ENCODE measurements around the gene KCNJ6. TPM values are rescaled to one million over a fixed set of nuclear protein-coding genes. Genes with fewer than 3 reads are reported as not detected.
A peak's percentile ranks its signal among the peaks of the same experiment; 100 is the strongest.

The KCNJ6 gene
- total RNA-seq, 1 donor from 2014 or later, result 10.5 TPM

GRCh38 chr21:37870221-37870620 is 46.0 kb downstream of the KCNJ6 start:
- no peak for TF ChIP-seq CTCF (IDR thresholded peaks at IDR 0.05)
- no peak for DNase-seq (ENCODE audit: extremely low spot score, unreplicated experiment)
- H3K27ac Mint-ChIP-seq (ENCODE audit: unreplicated experiment), result no peak overlapping the region
- peaks cover 5% of the 10 kb centered on the region for H3K36me3 Mint-ChIP-seq (ENCODE audit: unreplicated experiment)
- no peaks in the 10 kb centered on the region for H3K27me3 Mint-ChIP-seq (ENCODE audit: unreplicated experiment)
- H3K9me3 Mint-ChIP-seq (ENCODE audit: unreplicated experiment), result no peaks in the 10 kb centered on the region
- H3K4me3 Mint-ChIP-seq (ENCODE audit: unreplicated experiment), result no peak overlapping the region
- peaks cover 17% of the 10 kb centered on the region for H3K4me1 Mint-ChIP-seq (ENCODE audit: unreplicated experiment)

DNA sequence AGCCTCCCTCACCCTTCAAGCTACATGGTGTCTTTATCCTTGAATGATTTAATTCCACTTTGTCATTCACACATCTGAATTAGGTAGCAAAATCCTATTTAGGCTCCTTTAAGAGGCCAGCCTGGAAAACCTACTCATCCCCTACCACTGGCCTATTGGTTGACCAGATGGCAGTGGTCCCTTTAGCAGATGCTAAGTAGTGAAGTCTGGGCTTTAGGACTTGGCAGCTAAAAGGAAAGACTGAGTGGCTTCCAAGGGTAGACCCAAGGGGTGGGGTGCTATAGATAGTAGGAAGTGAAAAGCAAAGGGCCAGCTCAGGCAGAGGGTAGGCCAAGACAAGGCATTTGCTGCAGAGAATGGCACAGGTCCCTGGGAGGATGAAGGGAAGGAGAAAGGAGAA is 46.6 kb downstream of the KCNJ6 start:
- Mint-ChIP-seq H3K27me3 (ENCODE audit: unreplicated experiment) (no peaks in the 10 kb centered on the region), H3K4me1 (ENCODE audit: unreplicated experiment) (peaks cover 18% of the 10 kb centered on the region), H3K4me3 (ENCODE audit: unreplicated experiment) (no peak overlapping the region), H3K27ac (ENCODE audit: unreplicated experiment) (no peak overlapping the region), H3K36me3 (ENCODE audit: unreplicated experiment) (peaks cover 5% of the 10 kb centered on the region), H3K9me3 (ENCODE audit: unreplicated experiment) (no peaks in the 10 kb centered on the region)
- TF ChIP-seq CTCF (IDR thresholded peaks at IDR 0.05), result no peak
- no peak for DNase-seq (ENCODE audit: extremely low spot score, unreplicated experiment)

GRCh38 chr21:37868446-37869295 is 47.6 kb downstream of the KCNJ6 start:
- Mint-ChIP-seq H3K27ac (ENCODE audit: unreplicated experiment) (peak overlapping the region; percentile 63), H3K9me3 (ENCODE audit: unreplicated experiment) (no peaks in the 10 kb centered on the region)
- DNase-seq (ENCODE audit: extremely low spot score, unreplicated experiment), result no peak

DNA sequence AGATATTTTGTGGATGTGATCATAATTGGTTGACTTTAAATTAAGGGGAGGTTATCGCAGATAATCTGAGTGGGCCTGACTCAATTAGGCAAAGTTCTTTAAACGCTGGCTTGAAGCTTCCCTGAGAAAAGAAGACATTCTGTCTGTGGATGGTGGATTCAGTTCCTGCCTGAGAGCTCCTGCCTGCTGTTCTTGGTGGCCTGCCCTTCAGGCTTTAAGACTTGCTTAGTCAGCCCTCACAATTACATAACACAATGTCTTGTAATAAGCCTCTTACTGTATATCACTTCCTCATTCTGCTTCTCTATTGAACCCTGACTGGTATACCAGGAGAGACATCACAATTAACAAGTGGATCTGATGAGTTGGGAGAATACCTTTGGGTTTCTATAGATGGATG is 50.2 kb downstream of the KCNJ6 start:
- Mint-ChIP-seq H3K9me3 (ENCODE audit: unreplicated experiment) (no peaks in the 10 kb centered on the region), H3K27ac (ENCODE audit: unreplicated experiment) (no peak overlapping the region), H3K36me3 (ENCODE audit: unreplicated experiment) (peaks cover 5% of the 10 kb centered on the region), H3K4me3 (ENCODE audit: unreplicated experiment) (no peak overlapping the region), H3K4me1 (ENCODE audit: unreplicated experiment) (peaks cover 27% of the 10 kb centered on the region), H3K27me3 (ENCODE audit: unreplicated experiment) (no peaks in the 10 kb centered on the region)
- DNase-seq (ENCODE audit: extremely low spot score, unreplicated experiment), result peak; percentile 11
- TF ChIP-seq CTCF (IDR thresholded peaks at IDR 0.05), result no peak

More at GRCh38 chr21:37868446-37869295, 47.6 kb downstream of the KCNJ6 start:
- Mint-ChIP-seq H3K36me3 (ENCODE audit: unreplicated experiment) (peaks cover 5% of the 10 kb centered on the region), H3K27me3 (ENCODE audit: unreplicated experiment) (no peaks in the 10 kb centered on the region), H3K4me3 (ENCODE audit: unreplicated experiment) (no peak overlapping the region), H3K4me1 (ENCODE audit: unreplicated experiment) (peaks cover 19% of the 10 kb centered on the region)
- no peak for TF ChIP-seq CTCF (IDR thresholded peaks at IDR 0.05)

DNA sequence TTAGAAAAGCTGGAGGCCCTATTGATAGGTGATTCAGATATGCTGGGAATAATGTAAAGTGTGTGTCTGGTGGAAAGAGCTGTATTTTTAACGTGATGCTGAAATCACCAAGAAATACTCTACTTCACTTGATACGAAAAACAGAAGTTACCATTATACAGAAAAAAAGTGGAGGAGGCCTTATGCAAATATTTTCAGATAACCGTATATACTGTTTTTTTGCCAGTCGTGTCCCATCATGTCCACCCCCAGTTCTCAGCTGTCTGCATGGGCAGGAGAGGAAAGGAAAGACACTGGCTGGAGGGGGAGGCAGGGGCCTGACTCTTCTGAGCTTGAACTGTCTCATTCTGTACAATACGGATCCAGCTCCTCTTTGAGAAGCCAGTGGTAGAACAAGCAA is 51.1 kb downstream of the KCNJ6 start:
- Mint-ChIP-seq H3K27ac (ENCODE audit: unreplicated experiment) (no peak overlapping the region), H3K9me3 (ENCODE audit: unreplicated experiment) (no peaks in the 10 kb centered on the region), H3K4me3 (ENCODE audit: unreplicated experiment) (no peak overlapping the region), H3K4me1 (ENCODE audit: unreplicated experiment) (peaks cover 27% of the 10 kb centered on the region), H3K27me3 (ENCODE audit: unreplicated experiment) (no peaks in the 10 kb centered on the region), H3K36me3 (ENCODE audit: unreplicated experiment) (peaks cover 5% of the 10 kb centered on the region)
- TF ChIP-seq CTCF (IDR thresholded peaks at IDR 0.05), result no peak
- DNase-seq (ENCODE audit: extremely low spot score, unreplicated experiment), result peak; percentile 23

Data from osteocyte (in vitro differentiated cells).